ENCODE results near the gene SNCG.
A peak's percentile ranks its signal among the peaks of the same experiment; 100 is the strongest.

Gene SNCG

DNA sequence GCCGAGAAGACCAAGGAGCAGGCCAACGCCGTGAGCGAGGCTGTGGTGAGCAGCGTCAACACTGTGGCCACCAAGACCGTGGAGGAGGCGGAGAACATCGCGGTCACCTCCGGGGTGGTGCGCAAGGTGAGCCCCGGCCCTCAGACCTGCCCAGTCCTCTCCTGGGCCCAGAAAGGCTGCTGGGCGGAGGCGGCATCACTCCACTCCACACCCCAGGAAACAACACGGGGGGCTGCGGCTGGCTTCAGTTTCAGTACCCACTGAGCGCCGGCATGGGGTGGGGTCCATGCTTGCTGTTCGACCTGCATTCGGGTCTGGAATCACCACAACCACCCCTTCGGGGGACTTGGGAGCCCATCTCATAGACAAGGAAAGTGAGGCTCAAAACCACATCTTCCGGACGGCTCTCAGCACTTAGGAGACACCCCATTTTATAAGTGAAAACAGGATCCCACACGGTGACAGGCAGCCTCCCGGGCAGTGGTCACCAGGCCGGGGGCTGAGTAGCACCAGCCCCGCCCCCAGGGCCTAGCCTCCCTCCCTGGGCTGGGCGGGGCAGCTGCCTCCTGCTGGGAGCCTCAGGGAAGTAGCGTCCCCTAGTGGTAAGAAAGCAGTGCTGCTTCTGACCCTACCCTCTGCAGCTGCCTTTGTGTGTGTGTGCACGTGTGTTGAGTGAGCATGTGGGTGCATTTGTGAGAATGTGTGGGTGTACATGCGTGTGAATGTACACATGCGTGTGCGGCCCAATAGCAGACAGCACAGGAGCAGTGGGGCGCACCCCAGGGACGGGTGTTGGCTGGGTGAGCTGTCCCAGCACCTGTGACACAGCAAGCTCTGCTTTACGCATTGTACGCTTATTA lies 1.8 kb downstream of the SNCG start:
- DNase-seq (ENCODE audit: low read depth in 4 of 4, low spot score in 1 of 4): peak in 1 of 4 experiments; percentile 22

DNA sequence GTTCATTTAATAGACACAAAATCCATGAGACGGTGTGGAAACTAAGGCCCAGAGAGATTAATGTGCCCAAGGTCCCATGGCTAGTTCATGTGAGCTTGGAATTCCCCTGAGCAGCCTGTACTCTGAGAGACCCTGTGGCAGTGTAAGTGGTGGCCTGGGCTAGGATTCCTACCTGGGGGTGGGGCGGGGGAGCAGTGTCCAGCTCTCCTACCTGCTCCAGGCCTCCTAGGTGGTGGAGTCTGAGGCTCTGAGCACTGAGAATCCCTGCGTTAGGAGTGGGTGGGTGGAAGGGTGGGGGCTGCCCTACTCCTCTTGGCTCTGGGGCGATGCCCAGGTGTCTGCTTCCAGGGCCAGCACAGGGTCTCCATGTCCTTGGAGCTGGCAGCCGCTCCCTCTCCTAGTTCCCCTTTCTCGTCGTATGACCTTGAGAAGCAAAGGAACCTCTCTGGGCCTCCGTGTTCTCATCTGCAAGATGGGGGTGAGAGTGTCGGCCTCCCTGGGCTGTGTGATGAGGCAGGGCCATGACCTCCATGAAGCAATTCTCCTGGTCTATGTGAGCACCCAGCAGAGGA lies 2.5 kb downstream of the SNCG start:
- DNase-seq (ENCODE audit: low read depth in 4 of 4, low spot score in 1 of 4): no peak

DNA sequence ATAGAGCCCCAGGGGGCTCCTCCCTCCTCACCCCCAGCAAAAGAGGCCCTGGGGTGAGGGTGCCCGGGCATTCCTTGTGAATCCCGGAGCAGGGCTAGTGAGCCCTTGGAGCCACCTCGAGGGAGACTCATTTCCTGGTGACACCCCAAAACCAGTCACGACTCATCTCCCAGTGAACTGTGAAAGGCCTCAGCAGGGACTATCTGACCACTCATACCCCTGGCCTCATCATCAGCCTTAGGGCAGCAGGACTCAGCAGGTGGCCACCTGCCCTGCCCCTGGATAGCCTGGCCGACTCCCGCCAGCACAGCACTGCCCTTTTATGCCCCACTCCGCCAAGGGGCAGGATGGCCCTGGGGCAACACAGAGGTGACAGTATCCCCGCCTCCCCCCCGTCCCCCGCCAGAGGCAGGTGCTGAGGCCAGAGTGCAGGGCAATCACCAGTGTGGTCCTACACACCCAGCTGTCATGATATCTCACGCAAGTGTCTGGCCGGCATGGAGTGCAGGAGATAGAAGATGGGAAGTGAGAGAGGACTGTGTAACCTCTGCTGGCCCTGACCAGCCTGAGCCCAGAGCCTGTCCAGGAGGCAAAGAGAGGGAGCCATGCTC lies 3.2 kb downstream of the SNCG start:
- no peak for DNase-seq (ENCODE audit: low read depth in 4 of 4, low spot score in 1 of 4)

DNA sequence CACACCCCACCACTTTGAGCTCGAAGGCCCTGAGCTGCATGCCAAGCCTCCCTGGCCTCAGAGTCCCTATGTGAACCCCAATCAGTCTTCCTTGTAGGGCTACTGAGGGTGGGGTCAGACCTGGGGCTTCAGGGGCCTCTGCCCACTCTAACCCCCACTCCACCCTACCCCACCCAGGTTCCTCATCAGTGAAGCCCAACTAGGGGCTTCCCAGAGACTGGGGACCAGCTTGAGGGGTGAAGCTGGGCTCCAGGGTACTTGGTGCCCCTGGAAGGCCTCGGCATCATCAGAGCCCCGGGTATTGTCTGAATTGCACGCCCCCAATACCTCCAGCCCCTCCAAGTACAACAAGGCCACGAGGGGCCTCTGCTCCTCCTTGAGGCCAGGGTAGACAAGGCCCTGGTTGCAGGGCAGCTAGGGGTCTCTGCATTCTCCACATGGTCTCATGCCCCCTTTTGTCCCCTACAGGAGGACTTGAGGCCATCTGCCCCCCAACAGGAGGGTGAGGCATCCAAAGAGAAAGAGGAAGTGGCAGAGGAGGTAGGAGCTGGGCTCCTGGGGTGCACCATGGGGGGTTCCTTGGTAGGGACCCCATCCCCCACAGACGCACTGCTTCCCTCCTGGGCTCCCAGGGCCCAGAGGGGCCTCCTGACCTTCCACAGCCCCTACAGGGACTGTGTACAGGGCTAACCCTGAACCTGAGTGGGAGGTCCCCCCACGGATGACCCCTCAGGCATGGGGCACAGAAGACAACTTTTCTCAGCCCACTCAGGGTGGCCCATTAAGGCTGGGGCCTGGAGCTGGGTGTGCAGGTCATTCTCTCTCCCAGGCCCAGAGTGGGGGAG lies 4.0 kb downstream of the SNCG start:
- no peak for DNase-seq (ENCODE audit: low read depth in 4 of 4, low spot score in 1 of 4)

DNA sequence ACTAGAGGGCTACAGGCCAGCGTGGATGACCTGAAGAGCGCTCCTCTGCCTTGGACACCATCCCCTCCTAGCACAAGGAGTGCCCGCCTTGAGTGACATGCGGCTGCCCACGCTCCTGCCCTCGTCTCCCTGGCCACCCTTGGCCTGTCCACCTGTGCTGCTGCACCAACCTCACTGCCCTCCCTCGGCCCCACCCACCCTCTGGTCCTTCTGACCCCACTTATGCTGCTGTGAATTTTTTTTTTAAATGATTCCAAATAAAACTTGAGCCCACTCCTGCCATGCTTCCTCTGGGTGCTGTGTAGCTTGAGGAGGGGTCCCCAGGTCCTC lies 4.5 kb downstream of the SNCG start:
- DNase-seq (ENCODE audit: low read depth in 4 of 4, low spot score in 1 of 4): no peak

DNA sequence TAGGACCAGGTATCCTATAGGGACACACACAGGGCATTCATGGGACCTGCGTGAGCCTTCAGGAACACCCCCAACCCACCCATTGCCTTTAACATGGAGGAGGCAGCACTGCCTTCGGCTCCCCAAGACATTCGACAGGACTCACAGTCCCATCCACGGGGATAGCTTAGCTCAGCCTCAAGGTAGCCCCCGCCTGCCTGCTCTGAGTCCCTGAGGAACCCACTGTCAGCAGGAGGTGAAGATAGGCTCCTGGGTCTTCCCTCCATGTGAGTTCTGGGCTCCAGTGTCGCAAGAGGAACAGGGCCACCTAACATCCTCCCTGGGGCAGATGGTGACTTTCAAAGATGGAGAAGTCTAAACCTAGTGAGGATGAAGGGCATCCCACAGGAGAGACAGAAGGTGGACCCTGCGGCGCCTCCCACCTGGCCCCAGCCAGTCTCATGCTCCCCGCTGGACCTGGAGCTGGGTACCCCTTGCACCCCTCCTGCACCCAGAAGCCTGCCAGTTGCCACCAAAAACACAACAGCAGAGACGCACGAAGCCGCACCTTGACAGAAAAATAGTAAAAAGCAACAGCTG lies 5.0 kb downstream of the SNCG start:
- no peak for DNase-seq (ENCODE audit: low read depth in 4 of 4, low spot score in 1 of 4)

DNA sequence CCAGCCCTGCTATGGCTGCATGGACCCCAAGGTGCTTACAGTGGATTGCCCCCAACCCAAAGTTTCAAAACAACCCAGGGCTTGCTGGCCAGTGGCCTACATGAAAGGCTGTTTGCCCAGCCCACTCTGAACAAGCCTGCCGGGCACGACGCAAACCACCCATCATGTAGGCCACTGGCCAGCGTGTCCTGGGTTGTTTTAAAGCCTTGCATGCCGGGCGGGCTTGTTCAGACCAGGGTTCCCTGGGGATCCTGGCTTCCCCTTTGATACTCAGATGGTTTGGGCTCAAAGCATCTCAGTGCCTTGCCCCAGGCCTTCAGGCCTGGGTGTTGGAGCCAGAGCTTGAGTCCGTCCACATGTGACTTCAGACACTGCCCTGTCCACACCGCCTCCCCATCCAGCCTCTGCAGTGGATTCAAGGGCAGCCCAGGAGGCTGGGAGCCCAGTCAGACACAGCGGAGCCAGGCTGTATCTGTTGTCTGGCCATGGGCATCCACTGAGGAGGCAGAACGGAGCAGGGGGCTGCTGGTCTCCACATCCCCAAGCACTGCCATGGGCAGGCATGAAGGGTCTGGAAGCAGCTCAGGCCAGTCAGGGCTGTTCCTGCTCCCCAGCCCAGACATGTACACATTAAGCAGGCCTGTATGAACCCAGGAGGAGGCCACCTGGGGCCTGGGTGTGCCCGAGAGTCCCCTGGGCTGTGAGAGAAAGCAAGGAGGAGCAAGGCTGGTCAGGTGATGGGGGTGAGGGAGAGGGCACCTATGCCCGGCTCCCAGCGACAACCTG lies 5.9 kb downstream of the SNCG start:
- DNase-seq (ENCODE audit: low read depth in 4 of 4, low spot score in 1 of 4): no peak

DNA sequence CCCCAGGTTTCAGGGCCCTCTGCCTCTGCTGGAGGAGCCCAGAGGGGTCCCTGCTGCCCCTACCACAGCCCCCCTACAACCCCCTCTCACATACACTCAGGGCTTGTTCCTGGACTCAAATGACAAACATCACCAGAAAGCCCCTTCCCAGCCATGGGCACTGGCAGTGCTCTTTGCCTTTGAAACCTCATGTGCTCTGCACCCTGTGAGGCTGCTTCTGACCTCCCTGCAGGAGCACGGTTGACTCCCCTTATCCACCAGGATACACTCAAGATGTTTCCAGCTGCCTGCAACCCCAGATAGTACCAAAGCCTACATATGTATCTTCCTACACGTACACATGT lies 6.4 kb downstream of the SNCG start:
- no peak for DNase-seq (ENCODE audit: low read depth in 4 of 4, low spot score in 1 of 4)

DNA sequence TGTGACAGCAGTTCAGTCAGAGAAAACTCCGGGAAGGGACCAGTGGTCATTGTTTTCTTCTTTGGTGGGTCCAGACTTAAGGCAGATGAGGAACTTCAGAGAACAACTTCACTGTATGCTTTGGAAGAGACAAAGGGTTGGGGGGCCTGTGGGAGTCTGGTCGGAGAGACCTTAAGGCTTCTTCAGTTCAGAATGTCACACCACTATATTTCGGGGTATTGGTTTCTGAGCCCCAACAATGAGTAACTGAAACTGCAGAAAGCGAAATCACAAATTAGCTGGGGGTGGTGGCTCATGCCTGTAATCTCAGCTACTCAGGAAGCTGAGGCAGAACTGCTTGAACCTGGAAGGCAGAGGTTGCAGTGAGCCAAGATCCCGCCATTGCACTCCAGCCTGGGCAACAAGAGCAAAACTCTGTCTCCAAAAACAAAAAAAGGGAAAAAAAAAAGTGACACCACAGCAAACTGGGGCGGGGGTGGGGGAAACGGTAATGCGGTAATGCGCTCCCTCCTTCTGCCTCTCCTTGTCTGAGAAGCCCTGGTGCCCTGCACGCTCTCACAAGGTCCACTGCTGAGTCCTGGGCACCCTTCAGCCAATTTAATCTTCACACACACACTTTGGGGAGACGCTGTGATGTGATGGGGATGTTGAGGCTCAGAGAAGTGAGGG lies 7.7 kb downstream of the SNCG start:
- peak in 1 of 4 experiments; percentile 15 for DNase-seq (ENCODE audit: low read depth in 4 of 4, low spot score in 1 of 4)

DNA sequence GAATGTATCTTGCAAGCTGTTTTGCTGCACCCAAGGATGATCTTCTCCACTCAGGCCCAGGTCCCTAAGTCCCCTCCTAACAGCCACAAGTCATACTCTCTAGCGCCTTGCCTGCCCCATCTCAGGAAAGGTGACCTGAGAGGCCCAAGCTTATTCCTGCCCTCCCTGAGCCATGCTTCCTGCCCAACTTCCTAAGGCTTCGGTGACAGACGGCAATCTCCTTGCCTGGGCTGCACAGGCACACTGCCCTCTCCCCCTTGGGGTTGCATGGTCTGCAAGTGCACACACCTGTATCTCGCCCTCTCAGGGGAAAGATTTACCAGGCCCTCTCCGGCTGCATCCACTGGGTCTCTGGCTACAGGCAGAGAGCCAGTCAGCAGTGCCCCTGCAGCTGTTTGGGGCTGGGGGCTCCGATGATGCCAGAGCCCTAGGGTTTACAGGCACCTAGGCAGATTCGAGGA lies 9.1 kb downstream of the SNCG start:
- DNase-seq (ENCODE audit: low read depth in 4 of 4, low spot score in 1 of 4): no peak

DNA sequence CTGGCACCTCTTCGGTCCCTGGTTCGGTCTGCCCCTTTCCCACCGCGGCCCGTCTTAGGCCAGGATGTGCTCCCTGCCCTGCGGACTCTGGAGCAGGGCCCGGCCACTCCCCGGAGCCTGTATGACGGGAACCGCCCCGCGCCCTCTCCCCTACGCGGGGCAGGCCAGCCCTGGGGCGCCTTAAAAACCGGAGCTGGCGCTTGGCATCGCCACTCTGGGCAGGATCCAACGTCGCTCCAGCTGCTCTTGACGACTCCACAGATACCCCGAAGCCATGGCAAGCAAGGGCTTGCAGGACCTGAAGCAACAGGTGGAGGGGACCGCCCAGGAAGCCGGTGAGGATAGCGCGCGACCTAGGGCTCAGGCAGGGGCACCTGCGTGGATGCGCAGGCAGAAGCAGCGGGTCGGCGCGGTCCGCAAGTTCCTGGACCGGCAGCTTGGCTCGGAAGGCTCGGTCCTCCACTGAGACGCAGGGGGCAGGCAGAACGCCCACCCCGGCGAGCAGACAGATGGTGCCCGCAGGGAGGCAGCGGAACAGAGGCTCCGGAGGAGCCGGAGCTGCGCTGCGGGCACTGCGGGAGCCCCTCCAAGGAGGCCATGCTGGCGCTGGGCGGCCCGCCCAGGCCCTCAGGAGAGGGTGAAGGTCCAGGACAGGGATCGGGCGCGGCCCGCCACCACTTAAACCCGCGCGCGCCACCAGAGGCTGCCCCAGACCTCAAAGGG lies 10.0 kb downstream of the SNCG start, which contains the start of gene ADIRF:
Gene ADIRF, plus strand, starts transcription at position 212 of the 723 bp plus-strand sequence. Its CDS starts 63 bp downstream, at position 275.
- no peak for DNase-seq (ENCODE audit: low read depth in 4 of 4, low spot score in 1 of 4)

DNA sequence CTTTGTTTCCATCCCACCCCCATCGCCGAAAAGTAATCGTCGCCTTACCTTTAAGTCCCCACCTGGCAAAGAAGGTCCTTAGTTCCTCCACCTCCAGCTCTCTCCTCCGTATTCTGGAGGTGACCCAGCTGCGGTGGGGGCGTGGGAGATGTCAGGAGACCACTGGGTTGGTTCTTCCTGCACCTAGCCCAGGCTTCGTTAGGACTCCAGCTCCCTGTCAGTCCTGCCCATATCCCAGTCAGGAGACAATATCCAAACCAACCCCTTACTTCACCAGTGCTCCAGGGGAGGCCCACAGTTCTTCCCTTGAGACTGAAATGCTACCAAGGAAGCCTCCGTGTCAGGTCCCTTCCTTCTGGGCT lies 10.6 kb downstream of the SNCG start:
- DNase-seq (ENCODE audit: low read depth in 4 of 4, low spot score in 1 of 4): no peak

DNA sequence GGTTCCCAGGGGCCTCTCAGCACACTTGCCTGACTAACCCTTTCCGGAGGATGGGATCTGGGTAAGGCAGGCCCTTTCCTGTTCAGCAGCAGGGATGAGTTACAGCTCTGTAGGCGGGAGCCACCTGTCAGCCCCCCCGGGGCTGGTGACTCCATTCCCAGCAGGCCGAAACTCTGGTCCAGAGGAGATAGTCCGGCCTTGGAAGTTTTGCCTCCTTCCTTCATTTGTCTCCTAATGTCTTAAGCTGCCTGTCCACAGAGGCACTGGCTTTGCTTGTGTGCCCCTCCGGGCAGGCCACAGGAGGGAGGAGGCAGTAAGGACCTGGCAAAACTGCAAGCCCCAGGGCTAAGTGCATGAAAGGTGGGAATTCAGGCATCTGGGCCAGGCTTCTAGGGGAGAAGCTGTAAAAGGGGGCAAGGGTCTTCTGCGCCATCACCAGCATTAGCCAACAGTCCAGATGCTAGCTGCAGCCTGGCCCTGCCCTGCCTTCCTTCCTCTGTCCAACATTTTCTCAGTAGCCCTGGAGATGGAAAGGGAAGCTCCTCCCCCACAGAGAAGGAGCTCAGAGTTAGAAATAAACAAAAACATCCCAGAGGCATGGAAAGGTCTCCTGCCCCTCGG lies 11.1 kb downstream of the SNCG start:
- DNase-seq (ENCODE audit: low read depth in 4 of 4, low spot score in 1 of 4): no peak

DNA sequence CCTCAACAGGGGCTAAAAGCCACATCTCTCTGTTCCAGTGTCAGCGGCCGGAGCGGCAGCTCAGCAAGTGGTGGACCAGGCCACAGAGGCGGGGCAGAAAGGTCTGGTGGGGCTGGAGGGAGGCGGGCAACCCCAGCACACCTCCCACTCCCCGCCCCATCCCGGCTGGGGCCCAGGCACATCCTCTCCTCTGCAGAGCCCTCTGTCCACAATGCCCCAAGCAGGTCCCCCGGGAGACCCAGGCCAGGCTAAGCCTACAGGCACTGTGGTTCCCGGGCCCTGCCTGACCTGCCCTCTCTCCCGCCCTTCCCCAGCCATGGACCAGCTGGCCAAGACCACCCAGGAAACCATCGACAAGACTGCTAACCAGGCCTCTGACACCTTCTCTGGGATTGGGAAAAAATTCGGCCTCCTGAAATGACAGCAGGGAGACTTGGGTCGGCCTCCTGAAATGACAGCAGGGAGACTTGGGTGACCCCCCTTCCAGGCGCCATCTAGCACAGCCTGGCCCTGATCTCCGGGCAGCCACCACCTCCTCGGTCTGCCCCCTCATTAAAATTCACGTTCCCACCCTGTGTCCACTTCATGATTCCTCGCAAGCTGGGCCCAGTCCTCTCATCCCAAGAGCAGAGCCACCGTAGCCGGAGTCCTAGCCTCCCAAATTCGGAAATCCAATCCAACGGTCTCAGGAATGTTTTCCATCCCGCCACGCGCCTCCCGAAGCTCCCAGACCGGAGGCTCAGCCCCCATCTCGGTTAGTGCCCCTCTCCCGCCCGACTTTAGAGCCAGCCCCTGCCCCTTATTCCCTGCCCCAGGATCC lies 12.0 kb downstream of the SNCG start:
- DNase-seq (ENCODE audit: low read depth in 4 of 4, low spot score in 1 of 4): no peak

DNA sequence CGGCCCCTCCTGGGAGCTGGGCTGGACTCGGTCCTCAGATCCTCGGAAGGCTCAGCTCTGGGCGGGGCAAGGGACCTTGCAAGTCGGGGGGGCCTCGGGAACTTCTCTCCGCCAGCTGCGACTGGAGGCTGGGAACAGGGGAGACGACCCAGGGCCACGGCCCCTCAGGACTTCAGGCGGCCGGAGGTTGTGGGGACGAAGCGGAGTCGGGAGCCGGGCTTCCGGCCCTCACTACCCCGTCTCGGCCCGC lies 12.5 kb downstream of the SNCG start:
- DNase-seq (ENCODE audit: low read depth in 4 of 4, low spot score in 1 of 4): no peak

DNA sequence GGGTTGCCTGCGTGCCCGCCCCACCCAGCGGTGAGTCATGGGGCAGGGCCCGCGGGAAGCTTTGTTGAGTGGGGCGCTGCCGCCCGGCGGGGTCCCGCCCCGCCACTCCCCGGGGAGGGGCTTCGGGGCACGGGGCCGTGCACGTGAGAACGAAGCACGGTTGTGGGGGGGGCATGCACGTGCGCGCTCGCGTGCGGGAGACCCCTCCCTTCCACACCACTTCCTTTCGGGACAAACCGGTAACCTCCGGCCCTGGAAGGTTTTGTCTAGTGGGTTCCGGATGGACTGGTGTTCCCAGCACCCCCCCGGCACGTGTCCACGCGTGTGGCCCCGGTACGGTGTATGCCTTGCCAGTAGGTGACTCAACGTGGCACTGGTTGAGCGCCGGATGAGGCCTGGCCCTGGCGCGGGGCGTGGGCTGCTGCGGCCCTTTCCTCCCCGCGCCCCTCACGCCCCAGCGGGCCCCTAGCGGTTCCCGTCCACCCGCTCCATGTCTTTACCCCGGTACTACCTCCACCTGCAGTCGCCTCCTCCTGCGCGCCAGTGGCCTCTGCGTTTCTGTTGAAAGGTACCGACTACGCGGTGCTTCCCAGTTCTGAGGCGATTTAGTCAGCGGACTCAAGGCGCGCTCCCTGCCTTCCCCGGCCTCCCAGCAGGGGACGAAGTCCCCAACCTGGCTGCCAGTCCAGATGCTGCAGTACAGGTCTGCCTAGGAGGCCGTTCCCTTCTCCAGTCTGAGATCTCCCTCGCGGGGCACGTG lies 13.0 kb downstream of the SNCG start:
- DNase-seq (ENCODE audit: low read depth in 4 of 4, low spot score in 1 of 4): peak; percentile 53 to 79 (median 72)

DNA sequence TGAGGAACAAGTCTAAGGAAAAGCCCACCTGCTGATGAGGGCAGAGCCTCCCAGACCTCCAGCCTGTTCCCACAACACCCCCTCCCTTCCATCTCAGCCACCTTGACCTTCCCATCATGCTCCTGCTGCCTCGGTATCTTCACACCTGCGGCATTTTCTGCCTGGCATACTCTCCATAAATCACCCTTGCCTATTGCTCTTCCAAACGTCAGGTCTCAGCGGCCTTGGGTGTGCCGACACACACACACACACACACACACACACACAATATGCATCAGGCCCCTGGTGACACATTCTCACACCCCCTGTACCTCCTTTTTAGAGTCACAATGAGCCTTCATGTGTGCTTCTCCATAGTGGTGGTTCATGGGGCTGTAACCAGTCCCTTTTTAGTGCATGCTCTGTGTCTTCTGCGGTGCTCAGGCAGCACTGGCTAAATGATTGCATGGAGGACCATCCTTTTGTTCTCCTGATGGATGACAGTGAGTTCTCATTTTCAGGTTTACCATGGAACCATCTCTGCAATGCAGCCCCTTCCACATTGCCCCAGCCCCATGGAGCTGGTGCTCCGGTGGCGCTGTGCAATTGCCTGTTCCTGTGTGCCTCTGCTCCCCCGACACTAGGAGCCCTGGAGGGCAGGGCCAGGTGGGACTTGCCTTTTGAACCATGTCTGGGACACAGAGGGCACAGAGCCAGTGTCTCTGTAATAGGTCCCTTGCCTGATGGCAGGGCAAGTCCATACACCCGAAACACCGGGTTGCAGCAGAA lies 14.4 kb downstream of the SNCG start:
- DNase-seq (ENCODE audit: low read depth in 4 of 4, low spot score in 1 of 4): no peak

Measured in stimulated activated CD4-positive, alpha-beta T cell treated with anti-CD3 and anti-CD28 coated beads, Interleukin-1b, Interleukin-23, amount 100 ng/mL, for 24 hours (primary cell).